HepG2 (cell line): ENCODE measurements around the gene DUSP2. TPM values are rescaled to one million over a fixed set of nuclear protein-coding genes. Genes with fewer than 3 reads are reported as not detected.
A peak's percentile ranks its signal among the peaks of the same experiment; 100 is the strongest.

Experiments
- ATAC-seq: fragments of 200-7000 bp; cut with Tn5 transposase; 3 replicates; pipeline ENCODE4 v1.9.1; 2020; ENCODE audit warnings: mild to moderate bottlenecking, moderate library complexity
- BruUV-seq: library from RNA; stranded (reverse); fragments of 400-500 nt; replicated peaks from 2 replicates; lab custom pipeline; 2021; lab: Mats Ljungman, UMichigan
- CTCF ChIA-PET: fragments of 300-600 bp; formaldehyde crosslinking; extraction: SDS; loops from one replicate; lab custom pipeline; 2021; ENCODE audit warnings: low total read pairs, inconsistent platforms, low intra/inter-chr PET ratio; lab: Yijun Ruan, JAX
- POLR2A ChIA-PET: fragments of 350-600 bp; sonication (Branson Sonifier 250); formaldehyde crosslinking; loops from one replicate; lab custom pipeline; 2020; ENCODE audit warnings: antibody characterized with exemption, inconsistent platforms; lab: Yijun Ruan, JAX
- DNase-seq: peaks from one replicate; pipeline ENCODE4 v3.0.0-alpha.2; 2015; ENCODE audit warnings: low spot score
- FAIRE-seq: peaks from 3 replicates; lab custom pipeline; 2011; peaks lifted over from hg19 to GRCh38; lab: Jason Lieb, UNC
- H2AFZ ChIP-seq: one replicate; pipeline ENCODE4 v1.6.1; 2011; ENCODE audit warnings: low read length, inconsistent platforms
- H3K27ac ChIP-seq: fragments of 300-600 bp; 3 replicates; pipeline ENCODE4 v1.8.0; 2011; ENCODE audit warnings: mixed run types, mild to moderate bottlenecking, mixed read lengths, low read length, inconsistent platforms; ENCODE audit not compliant: insufficient read depth; ENCODE audit errors: extremely low read length
- H3K27me3 ChIP-seq, 2 experiments: fragments of 200-600 bp in 1 of 2; 2 replicates in 1 of 2; 3 replicates in 1 of 2; pipeline versions ENCODE4 v1.6.0 to v1.8.0; 2011; ENCODE audit warnings: low read length in 2 of 2, mild to moderate bottlenecking in 2 of 2, moderate library complexity in 2 of 2, inconsistent platforms in 1 of 2; ENCODE audit not compliant: insufficient read depth in 2 of 2, control insufficient read depth in 1 of 2
- H3K36me3 ChIP-seq, 2 experiments: fragments of 200-600 bp in 1 of 2; replicated peaks in 1 of 2; 2 replicates in 1 of 2; 3 replicates in 1 of 2; pipeline versions ENCODE4 v1.5.1 to v1.8.0; 2011; ENCODE audit warnings: low read length in 2 of 2, inconsistent platforms in 1 of 2; ENCODE audit not compliant: insufficient read depth in 2 of 2, control insufficient read depth in 1 of 2
- H3K4me1 ChIP-seq: 2 replicates; pipeline ENCODE4 v1.5.1; 2012; ENCODE audit warnings: low read length, inconsistent platforms; ENCODE audit not compliant: insufficient read depth
- H3K4me2 ChIP-seq: 2 replicates; pipeline ENCODE4 v1.6.0; 2011; ENCODE audit warnings: low read depth, low read length, inconsistent platforms
- H3K4me3 ChIP-seq, 3 experiments: fragments of 200-600 bp in 1 of 3; sonication (generic), shearing (Covaris generic) in 1 of 3; replicated peaks in 1 of 3; 2 replicates each; pipeline ENCODE4 v1.5.1; 2011 to 2016; ENCODE audit warnings: low read length in 3 of 3, inconsistent platforms in 2 of 3, low read depth in 2 of 3, mild to moderate bottlenecking in 2 of 3, control low read depth in 1 of 3, mixed read lengths in 1 of 3; ENCODE audit not compliant: insufficient read depth in 1 of 3
- H3K79me2 ChIP-seq: one replicate; pipeline ENCODE4 v1.6.1; 2011; ENCODE audit warnings: low read length, inconsistent platforms; ENCODE audit not compliant: insufficient read depth
- H3K9ac ChIP-seq: 2 replicates; pipeline ENCODE4 v1.6.0; 2011; ENCODE audit warnings: mild to moderate bottlenecking, low read depth, low read length, inconsistent platforms; ENCODE audit not compliant: insufficient read depth
- H3K9me3 ChIP-seq: 2 replicates; pipeline ENCODE4 v1.5.1; 2012; ENCODE audit warnings: mild to moderate bottlenecking, low read length
- H4K20me1 ChIP-seq: 2 replicates; pipeline ENCODE4 v1.6.0; 2011; ENCODE audit warnings: inconsistent platforms, mild to moderate bottlenecking, low read length, moderate library complexity; ENCODE audit not compliant: insufficient read depth
- NPAS2 ChIP-seq: sonication (generic); formaldehyde crosslinking; IDR thresholded peaks from 2 replicates; pipeline ENCODE4 v1.8.0; 2022; ENCODE audit warnings: mild to moderate bottlenecking, missing genetic modification reagents, borderline replicate concordance
- RCOR2 ChIP-seq: IDR thresholded peaks from 2 replicates; pipeline ENCODE4 v1.6.1; 2016; ENCODE audit warnings: missing biosample characterization, missing genetic modification reagents
- ZFP36L2 ChIP-seq: sonication (generic); formaldehyde crosslinking; IDR thresholded peaks from 2 replicates; pipeline ENCODE4 v1.4.0; 2020; ENCODE audit warnings: missing genetic modification reagents
- ZNF225 ChIP-seq: sonication (generic); formaldehyde crosslinking; IDR thresholded peaks from 2 replicates; pipeline ENCODE4 v1.4.0; 2020; ENCODE audit warnings: mild to moderate bottlenecking, missing genetic modification reagents
- ZNF724P ChIP-seq: sonication (generic); formaldehyde crosslinking; IDR thresholded peaks from 2 replicates; pipeline ENCODE4 v1.8.0; 2022; ENCODE audit warnings: missing genetic modification reagents, borderline replicate concordance
- ZNF788 ChIP-seq: sonication (generic); formaldehyde crosslinking; IDR thresholded peaks from 2 replicates; pipeline ENCODE4 v1.5.0; 2020; ENCODE audit warnings: mild to moderate bottlenecking, missing genetic modification reagents, borderline replicate concordance
- WGBS: methylation state at CpG from one replicate; pipeline ENCODE4 v1.1.6; 2017; ENCODE audit warnings: low lambda C conversion rate; 5-methylcytosine and 5-hydroxymethylcytosine counted together
- in situ Hi-C: cut with HindIII; loops from 2 replicates; pipeline ENCODE4 v1.10.0; 2017; ENCODE audit warnings: low pct_unique_long_range_greater_than_20kb; ENCODE audit not compliant: extremely low pct_ligation_motif_present
- intact Hi-C: fragments of 100-400 bp; cut with micrococcal nuclease; formaldehyde crosslinking; loops from one replicate; pipeline ENCODE4 v1.10.0; 2022; ENCODE audit not compliant: unreplicated experiment
- polyA plus RNA-seq, 8 experiments: library from polyadenylated mRNA; depleted of rRNA in 3 of 8; stranded (reverse) in 7 of 8; unstranded in 1 of 8; fragments of >200 nt; fragmentation: Illumina TruSeq in 4 of 8; extraction: Trizol in 4 of 8; gene quantifications; 2 replicates each; pipeline versions ENCODE4 v1.2.1 to v1.2.3, GENCODE V29; 2011 to 2016; ENCODE audit warnings: low read depth in 4 of 8, missing spikeins in 1 of 8, mixed read lengths in 1 of 8; ENCODE audit not compliant: insufficient read depth in 1 of 8
- total RNA-seq, 5 experiments: library from RNA; depleted of rRNA; stranded (reverse); fragments of >200 nt; fragmentation: Illumina TruSeq; extraction: Trizol; gene quantifications; 2 replicates each; pipeline ENCODE4 v1.2.3, GENCODE V29; 2016; ENCODE audit warnings: low read depth in 1 of 5

The DUSP2 gene
- total and polyA plus RNA-seq, 2 of the 13 experiments (the other 11 are each of a cell fraction or from before 2014, with no cell fraction given), result not detected

GRCh38 chr2:96115631-96116423, 29.4 kb downstream of the DUSP2 start:
- Histone ChIP-seq H3K27ac (no peak overlapping the region), H4K20me1 (no peaks in the 10 kb centered on the region), H3K36me3 (no peaks in the 10 kb centered on the region), H3K79me2 (no peaks in the 10 kb centered on the region), H3K4me3 (peak overlapping the region in 1 of 3 experiments; percentile 76; a peak in 1 of 6 replicates), H3K4me1 (0 out of 2 replicates have a peak, but pooled peaks cover 5% of the 10 kb centered on the region), H3K9ac (no peak overlapping the region), H3K4me2 (peak overlapping the region; percentile 78; the same call in 1 of the 2 replicates), H3K27me3 (peaks cover 22 to 59% of the 10 kb centered on the region in 2 experiments), H2AFZ (no peak overlapping the region), H3K9me3 (no peaks in the 10 kb centered on the region)
- no TSS peak for BruUV-seq
- ChIA-PET POLR2A (no interaction called here), CTCF (interaction anchor here (1.3 to 2.4 kb wide), 3 partner anchors 93 to 123 kb away, joined by 3 to 13 read pairs (median 11); no protein-coding TSS in a partner anchor)
- intact Hi-C loops (loop anchor here (10.0 kb wide), 2 partner anchors 51 to 91 kb away; no protein-coding TSS in a partner anchor), in situ Hi-C loops (loop anchor here (25.0 kb wide), 2 partner anchors 104 to 279 kb away; no protein-coding TSS in a partner anchor)
- ATAC-seq, result no peak
- TF ChIP-seq ZNF788 (CRISPR knock-in tag) (no peak), ZFP36L2 (CRISPR knock-in tag) (no peak), ZNF724P (CRISPR knock-in tag) (no peak), NPAS2 (no peak), ZNF225 (CRISPR knock-in tag) (0 out of 2 replicates have a peak, but pooled peaks have one; percentile 8), RCOR2 (CRISPR knock-in tag) (no peak)
- DNase-seq, result no peak
- WGBS, result 91% methylated on average over 74 of the region's 77 CpGs
- no peak for FAIRE-seq
